ENCODE measurements around the gene EVI2B. TPM values are rescaled to one million over a fixed set of nuclear protein-coding genes. Genes with fewer than 3 reads are reported as not detected.
A peak's percentile ranks its signal among the peaks of the same experiment; 100 is the strongest.

The EVI2B gene
- polyA plus RNA-seq, 3 donors, result 166 to 267 (median 262) TPM

GRCh38 chr17:31275116-31275515 is 38.7 kb downstream of the EVI2B start:
- WGBS (ENCODE audit: insufficient coverage), result no CpG with 5 or more reads among the region's 1 CpG
- peaks cover 0 to 3% (median 0%) of the 10 kb centered on the region in 7 donors for H3K9me3 Mint-ChIP-seq

GRCh38 chr17:31274252-31274651 is 39.6 kb downstream of the EVI2B start:
- Histone ChIP-seq H2AFZ (ENCODE audit: insufficient read depth, low read depth, low read length, poor library complexity, severe bottlenecking) (no peak overlapping the region), H3K27ac (ENCODE audit: low read depth in 1 of 2, low read length in 2 of 2) (peak overlapping the region in 1 of 2 donors; percentile 82), H3K4me1 (ENCODE audit: control insufficient read depth in 1 of 2, insufficient read depth in 2 of 2, low read length in 2 of 2) (peaks cover 19 to 38% of the 10 kb centered on the region in 2 donors), H3K79me2 (ENCODE audit: insufficient read depth, low read length) (peaks cover 7% of the 10 kb centered on the region), H4K20me1 (ENCODE audit: insufficient read depth, low read length) (no peaks in the 10 kb centered on the region), H3K9ac (ENCODE audit: insufficient read depth, low read length, poor library complexity, severe bottlenecking) (no peak overlapping the region), H3K36me3 (replicated peaks in 1 of 2; ENCODE audit: control insufficient read depth in 1 of 2, insufficient read depth in 2 of 2, low read length in 2 of 2) (peaks cover 0 to 7% of the 10 kb centered on the region in 2 donors), H3K27me3 (ENCODE audit: control insufficient read depth in 2 of 2, insufficient read depth in 2 of 2, low read length in 2 of 2) (no peaks in the 10 kb centered on the region), H3K9me3 (replicated peaks in 1 of 2; ENCODE audit: control insufficient read depth in 1 of 2, insufficient read depth in 1 of 2, low read length in 2 of 2) (no peaks in the 10 kb centered on the region), H3K4me3 (replicated peaks in 1 of 3; ENCODE audit: low read depth in 2 of 3, low read length in 3 of 3) (peak overlapping the region in 1 of 3 experiments; percentile 54), H3K4me2 (replicated peaks; ENCODE audit: extremely low read depth, low read length, poor library complexity, severe bottlenecking) (peak overlapping the region; percentile 59)
- Mint-ChIP-seq H3K9me3 (peaks cover 0 to 3% (median 0%) of the 10 kb centered on the region in 7 donors), H3K4me1 (peaks cover 34% of the 10 kb centered on the region), H3K27ac (peak overlapping the region; percentile 81 to 93 (median 90)), H3K36me3 (peaks cover 33 to 34% of the 10 kb centered on the region in 2 donors), H3K4me3 (peak overlapping the region in 1 of 2 donors; percentile 71), H3K27me3 (ENCODE audit: low read depth in 3 of 3) (no peaks in the 10 kb centered on the region)
- WGBS (ENCODE audit: insufficient coverage), result no CpG with 5 or more reads among the region's 2 CpGs
- no peak for TF ChIP-seq CTCF (IDR thresholded peaks at IDR 0.05)
- peak; percentile 46 to 81 (median 69) for DNase-seq
- intact Hi-C loops (cut with micrococcal nuclease), result loop anchor here in 1 of 2 donors (10.0 kb wide), 1 partner anchor 51 kb away; the partner anchor contains the start of gene EVI2A

More at GRCh38 chr17:31275116-31275515, 38.7 kb downstream of the EVI2B start:
- peak overlapping the region in 1 of 2 donors; percentile 82 for H3K27ac ChIP-seq (ENCODE audit: low read depth in 1 of 2, low read length in 2 of 2)
- no peak for TF ChIP-seq CTCF (IDR thresholded peaks at IDR 0.05)
- peak overlapping the region; percentile 59 for H3K4me2 ChIP-seq (replicated peaks; ENCODE audit: extremely low read depth, low read length, poor library complexity, severe bottlenecking)
- H3K27me3 Mint-ChIP-seq (ENCODE audit: low read depth in 3 of 3), result no peaks in the 10 kb centered on the region
- peaks cover 28 to 29% of the 10 kb centered on the region in 2 donors for H3K36me3 Mint-ChIP-seq
- peak overlapping the region in 1 of 3 experiments; percentile 54 for H3K4me3 ChIP-seq (replicated peaks in 1 of 3; ENCODE audit: low read depth in 2 of 3, low read length in 3 of 3)
- intact Hi-C loops (cut with micrococcal nuclease), result loop anchor here in 1 of 2 donors (10.0 kb wide), 1 partner anchor 50 kb away; the partner anchor contains the start of gene EVI2A
- H3K27me3 ChIP-seq (ENCODE audit: control insufficient read depth in 2 of 2, insufficient read depth in 2 of 2, low read length in 2 of 2), result no peaks in the 10 kb centered on the region
- DNase-seq, result peak; percentile 13 to 46 (median 25)
- peaks cover 32% of the 10 kb centered on the region for H3K4me1 Mint-ChIP-seq
- H3K4me1 ChIP-seq (ENCODE audit: control insufficient read depth in 1 of 2, insufficient read depth in 2 of 2, low read length in 2 of 2), result peaks cover 19 to 38% of the 10 kb centered on the region in 2 donors
- H3K9me3 ChIP-seq (replicated peaks in 1 of 2; ENCODE audit: control insufficient read depth in 1 of 2, insufficient read depth in 1 of 2, low read length in 2 of 2), result no peaks in the 10 kb centered on the region
- no peaks in the 10 kb centered on the region for H4K20me1 ChIP-seq (ENCODE audit: insufficient read depth, low read length)
- H2AFZ ChIP-seq (ENCODE audit: insufficient read depth, low read depth, low read length, poor library complexity, severe bottlenecking), result no peak overlapping the region
- no peaks in the 10 kb centered on the region for H3K36me3 ChIP-seq (replicated peaks in 1 of 2; ENCODE audit: control insufficient read depth in 1 of 2, insufficient read depth in 2 of 2, low read length in 2 of 2)
- peak overlapping the region in 1 of 2 donors; percentile 71 for H3K4me3 Mint-ChIP-seq
- no peak overlapping the region for H3K9ac ChIP-seq (ENCODE audit: insufficient read depth, low read length, poor library complexity, severe bottlenecking)
- H3K79me2 ChIP-seq (ENCODE audit: insufficient read depth, low read length), result peaks cover 7% of the 10 kb centered on the region
- H3K27ac Mint-ChIP-seq, result peak overlapping the region; percentile 81 to 93 (median 90)

All from CD14-positive monocyte (primary cell).